ENCODE measurements around the gene ADAM23.

DNA sequence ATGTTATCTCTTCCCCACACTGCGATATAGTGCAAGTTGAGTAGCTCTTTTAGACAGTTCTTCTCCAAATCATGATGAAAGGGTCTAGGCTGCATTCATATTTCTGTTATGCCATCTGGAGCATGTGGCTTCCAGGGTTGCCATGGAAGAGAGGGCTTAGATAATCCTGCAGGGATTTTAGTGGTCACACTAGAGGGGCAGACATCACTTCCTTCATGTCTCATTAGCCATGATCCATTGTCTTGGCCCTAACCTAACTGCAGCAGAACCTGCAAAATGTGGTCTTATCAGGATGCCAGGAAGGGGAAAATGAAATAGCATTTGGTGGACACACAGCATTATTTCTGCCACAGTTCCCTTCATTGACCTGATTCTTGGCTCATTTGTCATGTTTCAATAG lies 83.1 kb downstream of the ADAM23 start:
- TF ChIP-seq, protein P1, sequence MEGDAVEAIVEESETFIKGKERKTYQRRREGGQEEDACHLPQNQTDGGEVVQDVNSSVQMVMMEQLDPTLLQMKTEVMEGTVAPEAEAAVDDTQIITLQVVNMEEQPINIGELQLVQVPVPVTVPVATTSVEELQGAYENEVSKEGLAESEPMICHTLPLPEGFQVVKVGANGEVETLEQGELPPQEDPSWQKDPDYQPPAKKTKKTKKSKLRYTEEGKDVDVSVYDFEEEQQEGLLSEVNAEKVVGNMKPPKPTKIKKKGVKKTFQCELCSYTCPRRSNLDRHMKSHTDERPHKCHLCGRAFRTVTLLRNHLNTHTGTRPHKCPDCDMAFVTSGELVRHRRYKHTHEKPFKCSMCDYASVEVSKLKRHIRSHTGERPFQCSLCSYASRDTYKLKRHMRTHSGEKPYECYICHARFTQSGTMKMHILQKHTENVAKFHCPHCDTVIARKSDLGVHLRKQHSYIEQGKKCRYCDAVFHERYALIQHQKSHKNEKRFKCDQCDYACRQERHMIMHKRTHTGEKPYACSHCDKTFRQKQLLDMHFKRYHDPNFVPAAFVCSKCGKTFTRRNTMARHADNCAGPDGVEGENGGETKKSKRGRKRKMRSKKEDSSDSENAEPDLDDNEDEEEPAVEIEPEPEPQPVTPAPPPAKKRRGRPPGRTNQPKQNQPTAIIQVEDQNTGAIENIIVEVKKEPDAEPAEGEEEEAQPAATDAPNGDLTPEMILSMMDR (IDR thresholded peaks at IDR 0.05; ENCODE audit: low read depth, low read length) = no peak
- no peak for TF ChIP-seq EZH2phosphoT487 (IDR thresholded peaks at IDR 0.05; ENCODE audit: low read depth)
